Suprapubic skin (tissue), 4 donors: ENCODE measurements around the gene TMEM271. TPM values are rescaled to one million over a fixed set of nuclear protein-coding genes. Genes with fewer than 3 reads are reported as not detected.

Experiments
- DNase-seq, 2 donors: peaks; one replicate each; pipeline ENCODE4 v3.0.0-alpha.2; 2019; ENCODE audit warnings: low spot score in 2 of 2
- H3K27ac ChIP-seq: fragments of 200-600 bp; sonication (generic); one replicate; pipeline ENCODE4 v1.5.1; 2019
- H3K27me3 ChIP-seq: fragments of 200-600 bp; sonication (generic); one replicate; pipeline ENCODE4 v1.5.1; 2019
- H3K36me3 ChIP-seq: fragments of 200-600 bp; sonication (generic); one replicate; pipeline ENCODE4 v1.5.1; 2019
- H3K4me1 ChIP-seq: fragments of 200-600 bp; sonication (generic); one replicate; pipeline ENCODE4 v1.5.1; 2019
- H3K4me3 ChIP-seq: fragments of 200-600 bp; sonication (generic); one replicate; pipeline ENCODE4 v1.5.1; 2019; ENCODE audit warnings: mild to moderate bottlenecking
- H3K9me3 ChIP-seq: fragments of 200-600 bp; sonication (generic); one replicate; pipeline ENCODE4 v1.5.1; 2019
- EP300 ChIP-seq: sonication (generic); formaldehyde crosslinking; IDR thresholded peaks from one replicate; pipeline ENCODE4 v1.6.1; 2017; ENCODE audit warnings: antibody characterized with exemption
- POLR2A ChIP-seq, 2 donors: fragments of 450-650 bp; IDR thresholded peaks; one replicate each; pipeline ENCODE4 v1.6.1; 2017; ENCODE audit warnings: antibody characterized with exemption in 2 of 2, mild to moderate bottlenecking in 2 of 2, moderate library complexity in 2 of 2
- POLR2AphosphoS5 ChIP-seq, 3 donors: sonication (generic); formaldehyde crosslinking; IDR thresholded peaks; one replicate each; pipeline ENCODE4 v1.6.1; 2017; ENCODE audit warnings: antibody characterized with exemption in 3 of 3
- WGBS: methylation state at CpG from one replicate; pipeline ENCODE4 v1.1.5; 2018; 5-methylcytosine and 5-hydroxymethylcytosine counted together
- total RNA-seq, 4 donors: library from RNA; depleted of rRNA; stranded (reverse); fragments of >200 nt; gene quantifications; one replicate each; pipeline ENCODE4 v1.1.0, GENCODE V29; 2016
- TF ChIP-seq, protein P1 (sequence below), 2 donors: fragments of 200-600 bp in 1 of 2; fragments of 450-650 bp in 1 of 2; sonication (generic) in 1 of 2; IDR thresholded peaks; one replicate each; pipeline ENCODE4 v1.5.1; 2016 to 2019; ENCODE audit warnings: antibody characterized with exemption in 2 of 2, mild to moderate bottlenecking in 1 of 2, moderate library complexity in 1 of 2

TMEM271 gene
- total RNA-seq, 4 donors from 2014 or later = 0.40 to 8.7 (median 3.5) TPM

DNA sequence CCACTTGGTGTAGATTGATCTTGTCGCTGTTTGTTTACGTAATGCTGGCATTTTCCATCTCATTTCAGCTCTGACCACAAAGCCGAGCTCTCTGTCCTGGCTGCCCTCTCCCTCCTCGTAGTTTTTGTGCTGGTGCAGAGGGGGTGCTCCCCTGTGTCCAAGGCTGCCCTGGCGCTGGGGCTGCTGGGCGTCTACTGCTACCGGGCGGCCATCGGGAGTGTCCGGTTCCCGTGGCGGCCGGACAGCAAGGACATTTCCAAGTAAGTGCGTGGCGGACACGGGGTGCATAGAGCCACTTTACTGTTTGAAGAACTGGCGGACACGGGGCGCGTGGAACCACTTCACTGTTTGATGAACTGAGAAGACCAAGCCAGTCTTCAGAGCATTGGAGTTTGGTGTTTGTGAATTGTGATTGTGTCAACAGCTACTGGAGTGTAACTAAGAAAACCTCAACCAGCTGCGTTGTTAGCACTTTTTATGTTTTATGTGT is 49.1 kb downstream of the TMEM271 start:
- TF ChIP-seq, protein P1, sequence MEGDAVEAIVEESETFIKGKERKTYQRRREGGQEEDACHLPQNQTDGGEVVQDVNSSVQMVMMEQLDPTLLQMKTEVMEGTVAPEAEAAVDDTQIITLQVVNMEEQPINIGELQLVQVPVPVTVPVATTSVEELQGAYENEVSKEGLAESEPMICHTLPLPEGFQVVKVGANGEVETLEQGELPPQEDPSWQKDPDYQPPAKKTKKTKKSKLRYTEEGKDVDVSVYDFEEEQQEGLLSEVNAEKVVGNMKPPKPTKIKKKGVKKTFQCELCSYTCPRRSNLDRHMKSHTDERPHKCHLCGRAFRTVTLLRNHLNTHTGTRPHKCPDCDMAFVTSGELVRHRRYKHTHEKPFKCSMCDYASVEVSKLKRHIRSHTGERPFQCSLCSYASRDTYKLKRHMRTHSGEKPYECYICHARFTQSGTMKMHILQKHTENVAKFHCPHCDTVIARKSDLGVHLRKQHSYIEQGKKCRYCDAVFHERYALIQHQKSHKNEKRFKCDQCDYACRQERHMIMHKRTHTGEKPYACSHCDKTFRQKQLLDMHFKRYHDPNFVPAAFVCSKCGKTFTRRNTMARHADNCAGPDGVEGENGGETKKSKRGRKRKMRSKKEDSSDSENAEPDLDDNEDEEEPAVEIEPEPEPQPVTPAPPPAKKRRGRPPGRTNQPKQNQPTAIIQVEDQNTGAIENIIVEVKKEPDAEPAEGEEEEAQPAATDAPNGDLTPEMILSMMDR (IDR thresholded peaks at IDR 0.05) = no peak
- TF ChIP-seq EP300 (no peak), POLR2AphosphoS5 (IDR thresholded peaks at IDR 0.05) (no peak), POLR2A (IDR thresholded peaks at IDR 0.05) (no peak)
- H3K27ac ChIP-seq = no peak overlapping the region
- WGBS = 97% methylated on average over 21 of the region's 21 CpGs
- no peaks in the 10 kb centered on the region for H3K9me3 ChIP-seq
- no peak overlapping the region for H3K4me3 ChIP-seq
- no peaks in the 10 kb centered on the region for H3K4me1 ChIP-seq
- no peaks in the 10 kb centered on the region for H3K27me3 ChIP-seq
- DNase-seq = no peak
- peaks cover 90% of the 10 kb centered on the region for H3K36me3 ChIP-seq

DNA sequence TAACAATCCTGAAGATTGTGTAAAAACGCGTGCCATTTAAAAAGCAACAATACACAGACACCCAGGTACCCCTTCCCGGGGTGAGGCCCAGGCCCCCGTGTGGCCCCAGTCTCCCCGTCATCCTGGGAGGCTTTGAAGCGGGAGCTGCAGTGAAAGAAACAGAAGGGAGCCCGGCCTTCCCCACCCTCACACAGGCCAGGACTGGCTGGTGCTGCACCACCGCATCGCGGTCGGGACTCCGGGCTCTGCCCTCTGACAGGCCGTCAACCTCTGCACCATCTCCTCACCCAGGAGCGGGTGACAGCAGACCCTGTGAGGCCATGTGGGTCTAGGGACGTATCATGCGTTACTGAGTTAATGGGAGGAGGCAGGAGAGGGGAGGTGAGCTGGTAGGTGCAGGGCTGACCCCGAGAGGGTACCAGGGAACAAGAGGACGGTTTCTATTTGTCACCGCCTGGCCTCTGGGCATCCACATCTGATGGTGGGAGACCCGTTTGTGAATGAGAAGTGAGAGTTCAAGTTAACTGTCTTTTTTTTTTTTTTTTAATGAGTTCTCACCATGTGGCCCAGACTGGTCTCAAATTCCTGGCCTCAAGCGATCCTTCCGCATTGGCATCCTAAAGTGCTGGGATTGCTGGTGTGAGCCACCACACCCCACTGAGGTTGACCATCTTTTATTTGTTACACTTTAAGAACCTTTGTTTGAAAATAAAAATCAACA is 49.7 kb downstream of the TMEM271 start:
- TF ChIP-seq, protein P1 (IDR thresholded peaks at IDR 0.05) = no peak
- no peak for TF ChIP-seq EP300
- no peak for TF ChIP-seq POLR2AphosphoS5 (IDR thresholded peaks at IDR 0.05)
- H3K9me3 ChIP-seq = no peaks in the 10 kb centered on the region
- no peak overlapping the region for H3K4me3 ChIP-seq
- H3K27ac ChIP-seq = no peak overlapping the region
- no peak for DNase-seq
- no peaks in the 10 kb centered on the region for H3K27me3 ChIP-seq
- peaks cover 90% of the 10 kb centered on the region for H3K36me3 ChIP-seq
- no peaks in the 10 kb centered on the region for H3K4me1 ChIP-seq
- WGBS = 94% methylated on average over 21 of the region's 22 CpGs

DNA sequence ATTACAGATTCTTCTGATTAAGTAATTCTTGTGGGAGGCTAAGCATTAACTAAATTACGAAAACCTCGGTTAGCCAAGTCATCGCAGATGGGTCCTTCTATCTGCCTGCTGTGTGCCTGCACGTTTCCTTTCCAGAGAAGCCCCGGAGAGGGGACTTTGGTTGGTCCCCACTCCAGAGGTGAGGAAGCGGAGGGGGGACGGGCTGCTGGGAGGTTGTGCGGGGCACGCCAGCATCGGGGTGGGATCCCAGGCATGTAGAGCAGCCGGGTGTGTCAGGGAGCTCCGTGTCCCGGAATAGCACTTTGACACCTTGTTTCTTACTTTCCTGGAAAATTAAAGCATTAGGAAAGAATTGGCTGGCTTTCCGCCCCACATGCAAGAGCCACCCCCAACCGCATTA is 50.4 kb downstream of the TMEM271 start:
- TF ChIP-seq EP300 (no peak), POLR2AphosphoS5 (IDR thresholded peaks at IDR 0.05) (no peak), POLR2A (IDR thresholded peaks at IDR 0.05) (no peak)
- TF ChIP-seq, protein P1 (IDR thresholded peaks at IDR 0.05) = no peak
- peaks cover 86% of the 10 kb centered on the region for H3K36me3 ChIP-seq
- H3K27ac ChIP-seq = no peak overlapping the region
- DNase-seq = no peak
- H3K9me3 ChIP-seq = no peaks in the 10 kb centered on the region
- H3K4me3 ChIP-seq = no peak overlapping the region
- H3K4me1 ChIP-seq = no peaks in the 10 kb centered on the region
- 96% methylated on average over 15 of the region's 15 CpGs for WGBS
- H3K27me3 ChIP-seq = no peaks in the 10 kb centered on the region

DNA sequence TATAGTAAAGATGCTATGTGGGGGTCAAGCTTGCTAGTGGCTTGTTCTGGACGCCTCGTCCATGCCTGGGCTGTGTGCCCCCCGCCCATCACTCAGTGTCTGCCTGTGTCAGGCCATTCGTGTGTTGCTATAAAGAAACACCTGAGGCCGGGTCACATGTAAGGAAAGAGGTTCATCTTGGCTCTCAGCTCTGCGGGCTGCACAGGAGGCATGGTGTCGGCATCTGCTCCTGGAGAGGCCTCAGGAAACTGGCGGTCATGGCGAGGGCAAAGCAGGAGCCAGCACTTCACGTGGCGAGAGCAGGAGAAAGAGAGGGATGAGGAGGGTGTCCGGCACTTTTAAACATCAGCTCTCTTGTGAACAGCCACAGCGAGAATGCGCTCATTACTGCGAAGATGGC is 51.9 kb downstream of the TMEM271 start:
- no peaks in the 10 kb centered on the region for H3K27me3 ChIP-seq
- no peak overlapping the region for H3K27ac ChIP-seq
- no peak overlapping the region for H3K4me3 ChIP-seq
- peaks cover 76% of the 10 kb centered on the region for H3K36me3 ChIP-seq
- H3K9me3 ChIP-seq = no peaks in the 10 kb centered on the region
- DNase-seq = no peak
- no peak for TF ChIP-seq POLR2AphosphoS5 (IDR thresholded peaks at IDR 0.05)
- no peak for TF ChIP-seq EP300
- TF ChIP-seq POLR2A (IDR thresholded peaks at IDR 0.05) = no peak
- TF ChIP-seq, protein P1 (IDR thresholded peaks at IDR 0.05) = no peak
- peaks cover 7% of the 10 kb centered on the region for H3K4me1 ChIP-seq
- WGBS = 95% methylated on average over 15 of the region's 15 CpGs

Other genes starting within 250 kb of the TMEM271 start
- gene ZNF141, start 238.5 kb downstream of the TMEM271 start, total RNA-seq = 10 to 100 TPM in 2 of 4 donors, 1 to 10 TPM in 2; 5.6 to 40.6 (median 12.0) TPM
- 10 to 100 TPM; 25.8 to 57.0 (median 41.5) TPM for gene ZNF721, start 77.1 kb downstream of the TMEM271 start, total RNA-seq
- 100 to 1,000 TPM in 1 of 4 donors, 10 to 100 TPM in 3; 44.8 to 148 (median 59.2) TPM for gene PIGG, start 77.1 kb downstream of the TMEM271 start, total RNA-seq
- 1 to 10 TPM in 1 of 4 donors, under 1 TPM in 1, not detected in 2; 0.95 to 9.5 TPM for gene PDE6B, start 49.3 kb upstream of the TMEM271 start, total RNA-seq
- 100 to 1,000 TPM in 2 of 4 donors, 10 to 100 TPM in 2; 60.2 to 167 (median 102) TPM for gene ATP5ME, start 98.0 kb upstream of the TMEM271 start, total RNA-seq
- 10 to 100 TPM in 2 of 4 donors, 1 to 10 TPM in 2; 5.3 to 20.4 (median 10.5) TPM for gene MYL5, start 98.2 kb upstream of the TMEM271 start, total RNA-seq
- gene SLC49A3, start 112.9 kb upstream of the TMEM271 start, total RNA-seq = 10 to 100 TPM in 3 of 4 donors, 1 to 10 TPM in 1; 8.9 to 21.1 (median 17.4) TPM
- gene PCGF3, start 129.5 kb upstream of the TMEM271 start, total RNA-seq = 100 to 1,000 TPM in 1 of 4 donors, 10 to 100 TPM in 3; 59.7 to 152 (median 71.2) TPM
- under 1 TPM in 2 of 4 donors, not detected in 2; 0.38 to 0.44 TPM for gene CPLX1, start 249.8 kb upstream of the TMEM271 start, total RNA-seq